Measurements from ENCODE around the gene IDNK. TPM values are rescaled to one million over a fixed set of nuclear protein-coding genes. Genes with fewer than 3 reads are reported as not detected.

Gene IDNK
- total RNA-seq, 1 experiment from 2014 or later, result 3.3 TPM

GRCh38 chr9:83681490-83681889 is 58.5 kb downstream of the IDNK start (continued):
- TF ChIP-seq ELF1 (IDR thresholded peaks at IDR 0.05; ENCODE audit: borderline replicate concordance, low read depth), result no peak

DNA sequence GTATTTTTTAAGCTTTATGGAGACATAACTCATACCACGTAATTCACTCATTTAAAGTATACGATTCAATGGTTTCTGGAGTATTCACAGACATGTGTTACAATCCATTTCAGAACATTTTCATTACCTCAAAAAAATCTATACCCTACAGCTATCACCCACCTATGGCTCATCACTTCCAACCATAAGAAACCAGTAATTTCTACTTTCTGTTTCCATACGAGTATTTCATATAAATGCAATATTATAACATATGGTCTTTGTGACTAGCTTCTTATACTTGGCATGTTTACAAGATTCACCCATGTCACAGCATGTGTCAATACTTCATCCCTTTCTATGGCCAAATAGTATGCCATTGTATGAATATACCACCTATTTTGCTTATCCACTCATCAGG is 66.0 kb downstream of the IDNK start:
- no peaks in the 10 kb centered on the region for H3K4me1 ChIP-seq (ENCODE audit: control insufficient read depth in 1 of 2, insufficient read depth in 2 of 2, low read length in 2 of 2)
- no peak overlapping the region for H3K4me3 ChIP-seq (replicated peaks in 1 of 2; ENCODE audit: low read depth in 1 of 2, low read length in 2 of 2)
- ChIA-PET CTCF (no interaction called here), POLR2A (no interaction called here), RAD21 (ENCODE audit: low non-redundant PET in 1 of 2, low total read pairs in 2 of 2, uncharacterized antibody in 2 of 2, unreplicated experiment in 2 of 2) (no interaction called here)
- H3K9me3 ChIP-seq (ENCODE audit: control insufficient read depth in 1 of 2, insufficient read depth in 1 of 2, low read depth in 1 of 2, low read length in 2 of 2), result no peaks in the 10 kb centered on the region
- no TSS peak for BruUV-seq (replicated peaks)
- no peak overlapping the region for H3K9ac ChIP-seq (ENCODE audit: low read length)
- H3K4me2 ChIP-seq (ENCODE audit: low read length), result no peak overlapping the region
- no peak overlapping the region for H3K27ac ChIP-seq (ENCODE audit: low read depth, low read length)
- no peaks in the 10 kb centered on the region for H3K9me2 ChIP-seq (ENCODE audit: insufficient read depth)
- intact Hi-C loops (cut with micrococcal nuclease), result no loop called here
- DNase-seq (ENCODE audit: low read depth, low spot score), result no peak
- TF ChIP-seq ZNF274 (IDR thresholded peaks at IDR 0.05; ENCODE audit: low read depth, low read length) (no peak), ZFX (IDR thresholded peaks at IDR 0.05) (no peak), YY1 (IDR thresholded peaks at IDR 0.05; ENCODE audit: extremely low read depth, insufficient replicate concordance, low read depth, low read length) (no peak), REST (IDR thresholded peaks at IDR 0.05; ENCODE audit: low read depth) (no peak), CBX3 (IDR thresholded peaks at IDR 0.05; ENCODE audit: low read depth) (no peak), POLR2AphosphoS5 (IDR thresholded peaks at IDR 0.05; ENCODE audit: low read depth, low read length) (no peak), EZH2 (IDR thresholded peaks at IDR 0.05) (no peak), SIN3A (IDR thresholded peaks at IDR 0.05; ENCODE audit: low read depth) (no peak), JUND (IDR thresholded peaks at IDR 0.05) (no peak), RAD21 (IDR thresholded peaks at IDR 0.05; ENCODE audit: low read depth) (no peak)
- H3K27me3 ChIP-seq (ENCODE audit: insufficient read depth, low read length), result no peaks in the 10 kb centered on the region
- peaks cover 64% of the 10 kb centered on the region; the same call in 1 of the 2 replicates for H4K20me1 ChIP-seq (ENCODE audit: insufficient read depth)
- no peaks in the 10 kb centered on the region for H3K36me3 ChIP-seq (ENCODE audit: control insufficient read depth in 1 of 2, insufficient read depth in 2 of 2, low read length in 2 of 2)
- no peak overlapping the region for H2AFZ ChIP-seq (ENCODE audit: low read depth, low read length, poor library complexity, severe bottlenecking)
- H3K79me2 ChIP-seq (ENCODE audit: insufficient read depth, low read length), result peaks cover 100% of the 10 kb centered on the region
- no peak for ATAC-seq

Data from HCT116 (cell line).